SH-SY5Y (cell line): Measurements from ENCODE around the gene NRG2.

Experiments used
- GATA2 ChIP-seq: IDR thresholded peaks from 2 replicates; pipeline ENCODE4 v1.6.1; 2011; ENCODE audit warnings: mild to moderate bottlenecking, low read depth, low read length
- GATA3 ChIP-seq: IDR thresholded peaks from 2 replicates; pipeline ENCODE4 v1.6.1; 2011; ENCODE audit warnings: low read depth, mild to moderate bottlenecking, low read length, moderate library complexity

GRCh38 chr5:140075371-140075770 lies 32.3 kb upstream of the NRG2 start:
- TF ChIP-seq GATA2 (no peak), GATA3 (no peak)
